Brain microvascular endothelial cell (primary cell): ENCODE data around the gene ZFP57.
"Not testable (repeated sequence)": the region's sequence is repeated elsewhere in the genome, so short reads cannot be mapped to it uniquely, and the experiment has no call there.

Source experiments
- DNase-seq: peaks from one replicate; pipeline ENCODE4 v3.0.0-alpha.2; 2020
- H3K27ac ChIP-seq: fragments of 250-450 bp; sonication (Bioruptor Pico); 2 replicates; pipeline ENCODE4 v1.5.1; 2020; ENCODE audit warnings: mild to moderate bottlenecking, moderate library complexity
- H3K27me3 ChIP-seq: fragments of 250-450 bp; sonication (Bioruptor Pico); replicated peaks from 2 replicates; pipeline ENCODE4 v1.5.1; 2020; ENCODE audit warnings: mild to moderate bottlenecking
- H3K36me3 ChIP-seq: fragments of 250-450 bp; sonication (Bioruptor Pico); replicated peaks from 2 replicates; pipeline ENCODE4 v1.5.1; 2020; ENCODE audit warnings: mild to moderate bottlenecking
- H3K4me3 ChIP-seq: 2 replicates; pipeline ENCODE4 v1.5.1; 2011; ENCODE audit warnings: low read depth, mild to moderate bottlenecking, control low read depth, low read length, moderate library complexity
- CTCF ChIP-seq: IDR thresholded peaks from 2 replicates; pipeline ENCODE4 v1.5.1; 2011; ENCODE audit warnings: low read depth, mild to moderate bottlenecking, moderate library complexity, low read length, control low read depth, inconsistent platforms; ENCODE audit errors: missing control alignments
- in situ Hi-C: cut with HindIII; loops from 2 replicates; pipeline ENCODE4 v1.10.0; 2017; ENCODE audit warnings: low sequenced_read_pairs, low pct_ligation_motif_present

ZFP57 gene

DNA sequence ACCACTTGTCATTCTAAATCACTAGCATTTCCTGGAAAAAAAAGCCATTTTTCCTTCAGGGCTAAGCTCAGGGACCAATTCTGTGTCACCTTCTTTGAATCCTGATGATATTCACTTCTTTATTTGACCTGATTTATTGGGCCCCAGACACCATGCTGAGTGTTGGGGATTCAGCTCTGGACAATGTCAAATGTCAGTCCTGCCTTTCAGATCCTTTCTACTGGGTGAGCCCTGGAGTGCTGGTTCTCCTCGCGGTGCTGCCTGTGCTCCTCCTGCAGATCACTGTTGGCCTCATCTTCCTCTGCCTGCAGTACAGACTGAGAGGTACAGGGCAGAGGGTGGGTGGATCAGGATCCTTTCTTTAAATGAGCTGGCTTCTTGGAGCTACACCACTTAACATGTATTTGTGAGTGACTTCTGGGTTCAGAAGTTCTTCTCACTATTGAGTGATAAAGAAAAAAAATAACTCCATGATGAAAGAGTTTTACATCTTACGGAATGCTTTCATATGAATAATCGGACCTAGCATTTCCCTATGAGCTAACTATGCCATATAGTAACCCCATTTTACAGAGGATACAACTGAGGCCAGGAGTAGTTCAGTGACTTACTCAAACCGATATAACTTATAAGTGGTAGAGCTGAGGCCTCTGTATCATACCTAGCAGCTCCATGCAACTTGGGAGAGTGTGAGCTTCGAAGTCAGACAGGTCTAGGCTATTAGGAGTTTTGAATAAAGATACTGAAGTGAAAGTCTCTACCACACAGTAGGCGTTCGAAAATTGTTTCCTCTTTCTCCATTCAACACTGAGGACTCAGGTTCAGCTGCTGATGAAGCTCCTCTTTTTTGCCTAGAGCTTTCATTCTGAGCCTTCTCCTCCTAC is 14.8 kb downstream of the ZFP57 start:
- in situ Hi-C loops: no loop called here
- Histone ChIP-seq H3K36me3 (no peaks in the 10 kb centered on the region), H3K27me3 (no peaks in the 10 kb centered on the region), H3K27ac (no peak overlapping the region), H3K4me3 (no peak overlapping the region)
- TF ChIP-seq CTCF: no peak
- DNase-seq: no peak

DNA sequence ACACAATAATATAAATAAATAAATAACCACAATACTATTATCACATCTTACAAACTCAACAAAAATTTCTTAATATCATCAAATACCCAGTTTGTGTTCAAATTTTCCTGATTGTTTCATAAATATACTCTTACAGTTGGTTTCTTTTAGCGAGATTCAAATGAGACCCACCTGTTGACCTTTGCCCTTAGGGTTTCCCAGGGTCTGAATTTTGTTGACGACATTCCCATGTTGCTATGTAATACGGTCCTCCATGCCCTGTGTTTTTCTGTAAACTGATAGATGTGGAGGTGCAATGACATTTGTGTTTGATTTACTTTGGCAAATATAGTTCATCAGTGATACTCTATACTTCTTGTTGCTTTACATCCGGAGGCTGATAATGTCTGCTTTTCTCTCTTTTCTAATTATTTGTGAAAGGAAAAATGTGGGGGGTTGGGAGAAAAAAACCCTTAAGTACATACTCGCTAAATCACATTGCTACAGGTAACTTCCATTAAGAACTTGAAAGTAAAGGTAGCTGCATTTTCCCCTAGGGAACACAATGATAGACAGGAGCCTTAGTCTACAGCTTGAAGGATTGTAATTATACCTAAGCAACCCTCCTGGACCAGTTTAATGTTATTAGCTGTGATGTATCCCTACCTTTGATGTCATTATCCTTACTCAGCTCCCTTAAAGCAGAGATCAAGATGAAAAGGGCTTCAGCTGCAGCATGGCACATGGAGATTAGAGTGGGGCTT is 17.5 kb downstream of the ZFP57 start:
- H3K27ac ChIP-seq: no peak overlapping the region
- no peak for DNase-seq
- H3K4me3 ChIP-seq: no peak overlapping the region
- in situ Hi-C loops: no loop called here
- no peak for TF ChIP-seq CTCF
- no peaks in the 10 kb centered on the region for H3K27me3 ChIP-seq
- H3K36me3 ChIP-seq: no peaks in the 10 kb centered on the region

GRCh38 chr6:29661502-29662141 is 19.3 kb downstream of the ZFP57 start:
- H3K27me3 ChIP-seq, H3K36me3 ChIP-seq, H3K27ac ChIP-seq, DNase-seq, in situ Hi-C loops, H3K4me3 ChIP-seq: not testable (repeated sequence)

DNA sequence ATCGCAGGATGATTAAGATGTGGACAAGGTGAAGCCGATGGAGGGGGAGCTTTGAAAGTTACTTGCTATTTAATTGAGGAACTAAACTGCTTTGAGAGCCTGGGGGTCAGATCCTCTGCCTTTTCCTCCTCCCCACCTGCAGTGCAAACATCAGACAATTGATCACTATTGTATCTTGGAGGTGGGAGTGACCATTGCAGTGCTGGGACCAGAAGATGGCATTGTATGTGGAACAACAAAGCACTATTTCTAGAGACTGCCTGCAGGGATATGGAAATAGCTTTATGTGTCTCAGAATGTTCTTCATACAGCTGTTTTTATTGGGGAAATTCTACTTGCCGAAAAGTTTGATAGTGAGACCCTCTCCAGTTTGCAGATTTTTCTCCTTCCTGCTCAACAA is 19.9 kb downstream of the ZFP57 start:
- Histone ChIP-seq H3K36me3 (no peaks in the 10 kb centered on the region), H3K27ac (no peak overlapping the region), H3K27me3 (peaks cover 4% of the 10 kb centered on the region), H3K4me3 (no peak overlapping the region)
- no peak for TF ChIP-seq CTCF
- in situ Hi-C loops: no loop called here
- DNase-seq: no peak

GRCh38 chr6:29656798-29657197 is 24.2 kb downstream of the ZFP57 start, which contains the start of gene MOG:
Gene MOG, plus strand, starts transcription at chr6:29657092. Its CDS starts 118 bp downstream, at chr6:29657210.
- no peaks in the 10 kb centered on the region for H3K36me3 ChIP-seq
- no peak for TF ChIP-seq CTCF
- in situ Hi-C loops: no loop called here
- DNase-seq: no peak
- peaks cover 4% of the 10 kb centered on the region for H3K27me3 ChIP-seq
- no peak within 1 kb of the TSS for H3K27ac ChIP-seq
- H3K4me3 ChIP-seq: no peak within 1 kb of the TSS

DNA sequence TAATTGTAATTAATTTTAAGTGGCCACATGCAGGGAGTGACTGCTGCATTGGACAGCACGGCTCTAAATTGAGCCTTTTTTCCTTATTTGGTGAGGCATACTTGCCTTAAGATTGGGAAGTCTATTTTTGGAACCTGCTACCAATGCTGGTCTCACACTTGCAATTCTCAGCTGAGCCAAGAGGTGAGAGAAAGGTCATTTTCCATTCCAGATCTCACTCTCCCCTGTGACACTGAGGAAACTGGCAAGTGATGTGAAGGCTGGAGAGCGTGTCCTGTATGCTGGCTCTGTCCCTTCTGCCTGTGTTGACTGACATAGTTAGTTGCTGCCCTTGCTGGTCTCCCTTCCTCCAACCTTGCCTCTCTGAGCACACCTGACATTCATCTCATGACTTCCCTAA is 24.8 kb downstream of the ZFP57 start:
- Histone ChIP-seq H3K27me3 (peaks cover 4% of the 10 kb centered on the region), H3K4me3 (no peak overlapping the region), H3K27ac (no peak overlapping the region), H3K36me3 (no peaks in the 10 kb centered on the region)
- in situ Hi-C loops: no loop called here
- no peak for TF ChIP-seq CTCF
- no peak for DNase-seq
